Heart left ventricle (tissue), 16 donors: Measurements from ENCODE around the gene IL24. TPM values are rescaled to one million over a fixed set of nuclear protein-coding genes. Genes with fewer than 3 reads are reported as not detected.
A peak's percentile ranks its signal among the peaks of the same experiment; 100 is the strongest.

Experiments
- ATAC-seq, 4 donors: fragments of 200-7000 bp; cut with Tn5 transposase; one replicate each; pipeline ENCODE4 v1.9.1; 2020 to 2022; ENCODE audit warnings: moderate library complexity in 4 of 4, mild to moderate bottlenecking in 3 of 4, moderate number of reproducible peaks in 1 of 4
- DNase-seq, 5 donors: peaks; one replicate each; pipeline ENCODE4 v3.0.0-alpha.2; 2020
- H3K27ac ChIP-seq, 12 donors: fragments of 200-600 bp; sonication (generic) in 4 of 12; one replicate each; pipeline versions ENCODE4 v1.5.0 to v1.8.0; 2016 to 2022; ENCODE audit warnings: mild to moderate bottlenecking in 2 of 12
- H3K27me3 ChIP-seq, 9 donors: fragments of 200-600 bp; sonication (generic) in 2 of 9; one replicate each; pipeline versions ENCODE4 v1.5.1 to v1.8.0; 2016 to 2022; ENCODE audit warnings: mild to moderate bottlenecking in 3 of 9
- H3K36me3 ChIP-seq, 9 donors: fragments of 200-600 bp; sonication (generic) in 2 of 9; one replicate each; pipeline versions ENCODE4 v1.5.0 to v1.8.0; 2018 to 2022; ENCODE audit warnings: mild to moderate bottlenecking in 2 of 9
- H3K4me1 ChIP-seq, 12 donors: fragments of 200-600 bp; sonication (generic) in 4 of 12; one replicate each; pipeline versions ENCODE4 v1.5.0 to v1.8.0; 2016 to 2022; ENCODE audit warnings: mild to moderate bottlenecking in 3 of 12
- H3K4me3 ChIP-seq, 12 donors: fragments of 200-600 bp; sonication (generic) in 4 of 12; one replicate each; pipeline versions ENCODE4 v1.5.0 to v1.8.0; 2017 to 2022; ENCODE audit warnings: mild to moderate bottlenecking in 9 of 12, moderate library complexity in 4 of 12
- H3K9me3 ChIP-seq, 12 donors: fragments of 200-600 bp; sonication (generic) in 4 of 12; one replicate each; pipeline versions ENCODE4 v1.5.0 to v1.8.0; 2016 to 2022; ENCODE audit warnings: mild to moderate bottlenecking in 1 of 12
- POLR2A ChIP-seq, 2 donors: fragments of 450-650 bp; IDR thresholded peaks; one replicate each; pipeline ENCODE4 v1.6.1; 2017; ENCODE audit warnings: antibody characterized with exemption in 2 of 2, mild to moderate bottlenecking in 2 of 2, moderate library complexity in 2 of 2
- WGBS, 4 donors: extraction: QIAGEN DNeasy Blood & Tissue Kit in 2 of 4; methylation state at CpG; one replicate each; pipeline versions ENCODE4 v1.1.5 to v1.1.7; 2013 to 2018; 5-methylcytosine and 5-hydroxymethylcytosine counted together
- intact Hi-C, 10 donors: fragments of 100-400 bp; cut with DNase I; formaldehyde crosslinking; loops; one replicate each; pipeline versions ENCODE4 v1.11.1 to v1.14.2; 2022
- polyA plus RNA-seq, 2 donors: library from polyadenylated mRNA; stranded (reverse); fragments of 200-250 nt; gene quantifications; one replicate each; pipeline ENCODE4 v1.2.3, GENCODE V29; 2013
- total RNA-seq, 9 donors: library from RNA; depleted of rRNA in 2 of 9; stranded (reverse); fragments of >200 nt in 2 of 9; fragmentation: NEBNext Ultra II Directional in 3 of 9; extraction: Animal tissue kit (Norgen Biotek cat#: 25700) in 3 of 9; gene quantifications; one replicate each; pipeline versions ENCODE4 v1.1.0 to v1.2.4, GENCODE V29; 2016 to 2023
- TF ChIP-seq, protein P1 (sequence below), 12 donors: fragments of 200-600 bp; sonication (generic) in 4 of 12; IDR thresholded peaks; one replicate each; pipeline versions ENCODE4 v1.5.0 to v1.8.0; 2018 to 2022; ENCODE audit warnings: antibody characterized with exemption in 12 of 12, mild to moderate bottlenecking in 5 of 12
- donor health status: ischemic (EF 13 %, LVEDD 7.1; RV severe dilation, severe dysfunction).
- donor health status: healthy with polysubstance abuse.
- donor health status: DM: no; HTN: yes; CAD: no.
- donor health status: DM: no; HTN: no; CAD: no.
- donor health status: ischemic (EF 25% LVEDD 6.9; RV normal size, moderate dysfunction).
- donor health status: ischemic (EF 25% LVEDD 5.7; RV mildly dilated, moderate dysfunction).
- donor health status: healthy.
- donor health status: DM: yes; HTN: yes; CAD: no.
- donor health status: ischemic (EF 35%, LVEDD 5.7; RV mildly dilated, moderate dysfunction).
- donor health status: nonischemic (EF 11% LVEDD 7.7; RV severe dilation, severe dysfunction).
- donor health status: DM: yes; HTN: yes; CAD: no.
- donor health status: PGD.
- donor health status: ischemic (EF 29% LVEDD 5.4; RV normal size, mild dysfunction).
- donor health status: nonischemic (EF 23%, LVEDD 6.1; RV moderate dilation, normal function).

IL24 gene
- total and polyA plus RNA-seq, 11 donors = 1.6 TPM; not detected in 10

DNA sequence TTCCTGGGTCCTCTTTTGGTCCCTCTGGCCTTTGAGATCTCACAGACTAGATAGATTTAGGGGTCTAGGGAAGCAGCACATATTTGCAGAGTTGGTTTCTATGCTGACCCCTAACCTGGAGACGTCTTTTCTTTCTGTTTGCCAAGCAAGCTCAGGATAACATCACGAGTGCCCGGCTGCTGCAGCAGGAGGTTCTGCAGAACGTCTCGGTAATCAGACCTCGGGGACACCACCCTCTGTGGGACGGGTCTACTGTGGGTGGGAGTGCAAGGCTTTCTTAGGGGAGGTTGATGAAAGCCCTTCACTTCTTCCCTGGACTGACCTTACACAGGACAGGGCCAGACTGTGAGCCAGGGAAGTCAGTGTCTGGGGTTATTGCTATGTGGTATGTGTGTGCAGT, 2.9 kb downstream of the IL24 start:
- intact Hi-C loops = loop anchor here in 2 of 10 donors (5.0 to 10.0 kb wide), 3 partner anchors 33 to 405 kb away; partner anchors contain the start of gene IL20 (in 1 of the 2)
- TF ChIP-seq POLR2A (IDR thresholded peaks at IDR 0.05) = no peak
- TF ChIP-seq, protein P1, sequence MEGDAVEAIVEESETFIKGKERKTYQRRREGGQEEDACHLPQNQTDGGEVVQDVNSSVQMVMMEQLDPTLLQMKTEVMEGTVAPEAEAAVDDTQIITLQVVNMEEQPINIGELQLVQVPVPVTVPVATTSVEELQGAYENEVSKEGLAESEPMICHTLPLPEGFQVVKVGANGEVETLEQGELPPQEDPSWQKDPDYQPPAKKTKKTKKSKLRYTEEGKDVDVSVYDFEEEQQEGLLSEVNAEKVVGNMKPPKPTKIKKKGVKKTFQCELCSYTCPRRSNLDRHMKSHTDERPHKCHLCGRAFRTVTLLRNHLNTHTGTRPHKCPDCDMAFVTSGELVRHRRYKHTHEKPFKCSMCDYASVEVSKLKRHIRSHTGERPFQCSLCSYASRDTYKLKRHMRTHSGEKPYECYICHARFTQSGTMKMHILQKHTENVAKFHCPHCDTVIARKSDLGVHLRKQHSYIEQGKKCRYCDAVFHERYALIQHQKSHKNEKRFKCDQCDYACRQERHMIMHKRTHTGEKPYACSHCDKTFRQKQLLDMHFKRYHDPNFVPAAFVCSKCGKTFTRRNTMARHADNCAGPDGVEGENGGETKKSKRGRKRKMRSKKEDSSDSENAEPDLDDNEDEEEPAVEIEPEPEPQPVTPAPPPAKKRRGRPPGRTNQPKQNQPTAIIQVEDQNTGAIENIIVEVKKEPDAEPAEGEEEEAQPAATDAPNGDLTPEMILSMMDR (IDR thresholded peaks at IDR 0.05) = no peak
- no peak for DNase-seq
- Histone ChIP-seq H3K4me3 (no peak overlapping the region), H3K9me3 (no peaks in the 10 kb centered on the region), H3K36me3 (no peaks in the 10 kb centered on the region), H3K27me3 (peaks cover 0 to 5% (median 0%) of the 10 kb centered on the region in 9 donors), H3K4me1 (peaks cover 0 to 14% (median under 1%) of the 10 kb centered on the region in 12 donors), H3K27ac (no peak overlapping the region)
- ATAC-seq = no peak
- WGBS, 4 donors = 81 to 90% (median 86%) methylated on average over 7 of the region's 7 CpGs

DNA sequence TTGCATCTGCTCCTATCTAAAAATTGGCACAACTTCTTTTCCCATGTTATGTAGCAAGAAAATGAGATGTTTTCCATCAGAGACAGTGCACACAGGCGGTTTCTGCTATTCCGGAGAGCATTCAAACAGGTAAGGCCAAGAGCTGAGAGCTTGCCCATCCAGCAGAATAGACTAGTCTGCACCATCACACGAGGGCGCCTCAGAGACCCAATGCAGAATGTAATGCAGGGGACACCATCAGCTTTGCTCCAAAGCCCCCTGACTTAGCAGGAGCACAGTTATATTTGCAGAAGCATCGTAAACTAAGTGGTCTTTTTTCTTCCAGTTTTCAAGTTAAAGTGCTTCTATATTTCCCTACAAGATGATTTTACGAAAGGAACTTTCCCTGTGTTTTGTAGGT, 4.7 kb downstream of the IL24 start:
- no peak for TF ChIP-seq POLR2A (IDR thresholded peaks at IDR 0.05)
- no peak for ATAC-seq
- Histone ChIP-seq H3K27ac (no peak overlapping the region), H3K9me3 (no peaks in the 10 kb centered on the region), H3K36me3 (no peaks in the 10 kb centered on the region), H3K4me3 (no peak overlapping the region), H3K4me1 (peaks cover 0 to 14% (median 3%) of the 10 kb centered on the region in 12 donors), H3K27me3 (peaks cover 0 to 5% (median 0%) of the 10 kb centered on the region in 9 donors)
- WGBS, 4 donors = 87 to 93% (median 91%) methylated on average over 6 of the region's 6 CpGs
- no peak for DNase-seq
- intact Hi-C loops = loop anchor here in 2 of 10 donors (5.0 to 10.0 kb wide), 3 partner anchors 35 to 407 kb away; partner anchors contain the start of gene IL20 (in 1 of the 2)

DNA sequence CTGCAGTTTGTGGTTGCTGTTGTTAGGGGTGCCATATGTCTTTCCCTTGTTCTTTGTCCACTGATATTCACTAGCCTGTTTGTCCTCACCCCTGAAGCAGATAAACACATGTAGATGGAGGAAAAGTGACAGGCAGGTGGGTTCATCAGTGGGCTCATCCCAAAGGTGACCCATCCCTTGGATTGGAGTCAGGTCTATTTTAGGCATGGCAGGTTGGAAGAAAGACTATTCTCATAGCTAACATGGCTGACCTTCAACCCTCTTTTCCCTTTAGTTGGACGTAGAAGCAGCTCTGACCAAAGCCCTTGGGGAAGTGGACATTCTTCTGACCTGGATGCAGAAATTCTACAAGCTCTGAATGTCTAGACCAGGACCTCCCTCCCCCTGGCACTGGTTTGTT, 5.5 kb downstream of the IL24 start:
- intact Hi-C loops = loop anchor here in 2 of 10 donors (5.0 to 10.0 kb wide), 3 partner anchors 35 to 408 kb away; partner anchors contain the start of gene IL20 (in 1 of the 2)
- H3K27me3 ChIP-seq = peaks cover 0 to 5% (median 0%) of the 10 kb centered on the region in 9 donors
- no peaks in the 10 kb centered on the region for H3K9me3 ChIP-seq
- ATAC-seq (no peak), DNase-seq (no peak)
- H3K4me3 ChIP-seq = no peak overlapping the region
- H3K36me3 ChIP-seq = no peaks in the 10 kb centered on the region
- H3K4me1 ChIP-seq = peaks cover 0 to 14% (median 3%) of the 10 kb centered on the region in 12 donors
- no peak for TF ChIP-seq POLR2A (IDR thresholded peaks at IDR 0.05)
- TF ChIP-seq, protein P1 (IDR thresholded peaks at IDR 0.05) = no peak
- WGBS, 4 donors = 40 to 61% (median 57%) methylated on average over 1 of the region's 1 CpG
- no peak overlapping the region for H3K27ac ChIP-seq

DNA sequence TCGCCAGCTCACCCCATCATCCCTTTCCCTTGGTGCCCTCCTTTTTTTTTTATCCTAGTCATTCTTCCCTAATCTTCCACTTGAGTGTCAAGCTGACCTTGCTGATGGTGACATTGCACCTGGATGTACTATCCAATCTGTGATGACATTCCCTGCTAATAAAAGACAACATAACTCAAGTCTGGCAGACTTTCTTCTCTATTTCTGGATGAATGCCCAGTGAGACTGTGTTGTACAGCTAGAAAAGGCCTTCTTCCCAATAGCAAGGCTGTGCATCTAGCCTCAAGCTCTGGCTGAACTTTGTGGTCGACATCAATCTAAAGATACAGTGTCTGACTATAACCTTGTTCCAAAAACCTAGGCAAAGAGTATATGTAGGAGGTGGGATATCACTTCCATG, 6.4 kb downstream of the IL24 start:
- peak overlapping the region in 3 of 12 donors; percentile 15 to 63 (median 38) for H3K27ac ChIP-seq
- TF ChIP-seq POLR2A (IDR thresholded peaks at IDR 0.05) = no peak
- TF ChIP-seq, protein P1 (IDR thresholded peaks at IDR 0.05) = no peak
- no peak overlapping the region for H3K4me3 ChIP-seq
- ATAC-seq = peak; percentile 21 to 76 (median 58)
- H3K36me3 ChIP-seq = no peaks in the 10 kb centered on the region
- peaks cover 0 to 14% (median 3%) of the 10 kb centered on the region in 12 donors for H3K4me1 ChIP-seq
- H3K27me3 ChIP-seq = peaks cover 0 to 11% (median 0%) of the 10 kb centered on the region in 9 donors
- no peak for DNase-seq
- 38 to 60% (median 49%) methylated on average over 2 of the region's 2 CpGs for WGBS, 4 donors
- intact Hi-C loops = loop anchor here in 2 of 10 donors (5.0 to 10.0 kb wide), 3 partner anchors 36 to 409 kb away; partner anchors contain the start of gene IL20 (in 1 of the 2)
- H3K9me3 ChIP-seq = no peaks in the 10 kb centered on the region
